Measurements from ENCODE around the gene CCDC24. TPM values are rescaled to one million over a fixed set of nuclear protein-coding genes. Genes with fewer than 3 reads are reported as not detected.

CCDC24 gene
- total and polyA plus RNA-seq, 2 of the 13 experiments (the other 11 are each of a cell fraction or from before 2014, with no cell fraction given), result 1.4 to 2.9 TPM

- TF ChIP-seq ZGPAT (CRISPR knock-in tag; IDR thresholded peaks at IDR 0.05), result no peak
- TF ChIP-seq RBFOX2 (IDR thresholded peaks at IDR 0.05; ENCODE audit: low read depth, low read length), result no peak
- TF ChIP-seq CEBPB (IDR thresholded peaks at IDR 0.05; ENCODE audit: borderline replicate concordance, low read depth, low read length), result no peak
- no peak for TF ChIP-seq ZBTB33 (CRISPR knock-in tag; IDR thresholded peaks at IDR 0.05)
- no peak for TF ChIP-seq ZNF782 (CRISPR knock-in tag; IDR thresholded peaks at IDR 0.05; ENCODE audit: borderline replicate concordance)
- no peak for TF ChIP-seq CCDC6 (CRISPR knock-in tag; IDR thresholded peaks at IDR 0.05)
Observed at GRCh38 chr1:44034423-44034822, 43.0 kb downstream of the CCDC24 start (continued).

GRCh38 chr1:44034976-44035716 is 43.7 kb downstream of the CCDC24 start:
- Histone ChIP-seq H3K27ac (ENCODE audit: extremely low read length, insufficient read depth, low read length) (no peak overlapping the region), H3K4me3 (replicated peaks in 1 of 3; ENCODE audit: insufficient read depth in 1 of 3, low read depth in 2 of 3, low read length in 3 of 3) (no peak overlapping the region), H3K4me1 (ENCODE audit: insufficient read depth, low read length) (peaks cover 46% of the 10 kb centered on the region), H4K20me1 (ENCODE audit: insufficient read depth, low read length) (no peaks in the 10 kb centered on the region), H3K4me2 (ENCODE audit: low read depth, low read length) (no peak overlapping the region), H3K27me3 (ENCODE audit: control insufficient read depth in 1 of 2, insufficient read depth in 2 of 2, low read length in 2 of 2) (peaks cover 0 to 2% of the 10 kb centered on the region in 2 experiments; a peak in 1 of 5 replicates), H3K9me3 (ENCODE audit: low read length) (no peaks in the 10 kb centered on the region), H2AFZ (ENCODE audit: low read length) (no peak overlapping the region), H3K79me2 (ENCODE audit: insufficient read depth, low read length) (no peaks in the 10 kb centered on the region), H3K9ac (ENCODE audit: insufficient read depth, low read depth, low read length) (no peak overlapping the region), H3K36me3 (replicated peaks in 1 of 2; ENCODE audit: control insufficient read depth in 1 of 2, insufficient read depth in 2 of 2, low read length in 2 of 2) (no peaks in the 10 kb centered on the region)
- intact Hi-C loops (cut with micrococcal nuclease; ENCODE audit: unreplicated experiment), result loop anchor here (10.0 kb wide), 1 partner anchor 100 kb away; the partner anchor contains the start of gene ARTN
- WGBS (ENCODE audit: low lambda C conversion rate), result 33% methylated on average over 11 of the region's 11 CpGs
- ATAC-seq (no peak), DNase-seq (ENCODE audit: low spot score) (no peak), FAIRE-seq (no peak)
- POLR2A ChIA-PET, result no interaction called here
- CTCF ChIA-PET (ENCODE audit: low intra/inter-chr PET ratio, low total read pairs), result interaction anchor here (1.7 to 3.1 kb wide), 2 partner anchors 26 to 30 kb away, joined by 9 to 57 read pairs; no protein-coding TSS in a partner anchor
- no TSS peak for BruUV-seq (replicated peaks)
- in situ Hi-C loops (cut with HindIII; ENCODE audit: extremely low pct_ligation_motif_present, low pct_unique_long_range_greater_than_20kb), result loop anchor here (5.0 kb wide), 1 partner anchor 38 kb away; no protein-coding TSS in a partner anchor
- no peak for TF ChIP-seq NR0B2 (CRISPR knock-in tag; IDR thresholded peaks at IDR 0.05)
- no peak for TF ChIP-seq ZNF660 (CRISPR knock-in tag; IDR thresholded peaks at IDR 0.05; ENCODE audit: borderline replicate concordance, low read depth)
- no peak for TF ChIP-seq KLF9 (CRISPR knock-in tag; IDR thresholded peaks at IDR 0.05; ENCODE audit: low read depth)
- TF ChIP-seq DPF2 (CRISPR knock-in tag; IDR thresholded peaks at IDR 0.05; ENCODE audit: borderline replicate concordance, low read depth), result no peak
- TF ChIP-seq PAF1 (CRISPR knock-in tag; IDR thresholded peaks at IDR 0.05), result no peak
- TF ChIP-seq RNF219 (CRISPR knock-in tag; IDR thresholded peaks at IDR 0.05), result no peak
- no peak for TF ChIP-seq ZNF431 (CRISPR knock-in tag; IDR thresholded peaks at IDR 0.05; ENCODE audit: borderline replicate concordance, low read depth)
- TF ChIP-seq ETV6 (CRISPR knock-in tag; conservative IDR thresholded peaks at IDR 0.05), result no peak
- no peak for TF ChIP-seq IKZF4 (CRISPR knock-in tag; IDR thresholded peaks at IDR 0.05; ENCODE audit: borderline replicate concordance, low read depth, not compliant biosample characterization)

Measured in HepG2 (cell line).